ENCODE data around the gene TNS1. TPM values are rescaled to one million over a fixed set of nuclear protein-coding genes. Genes with fewer than 3 reads are reported as not detected.

Gene TNS1
- total RNA-seq, 6 experiments from 2014 or later = 113 to 139 (median 126) TPM

DNA sequence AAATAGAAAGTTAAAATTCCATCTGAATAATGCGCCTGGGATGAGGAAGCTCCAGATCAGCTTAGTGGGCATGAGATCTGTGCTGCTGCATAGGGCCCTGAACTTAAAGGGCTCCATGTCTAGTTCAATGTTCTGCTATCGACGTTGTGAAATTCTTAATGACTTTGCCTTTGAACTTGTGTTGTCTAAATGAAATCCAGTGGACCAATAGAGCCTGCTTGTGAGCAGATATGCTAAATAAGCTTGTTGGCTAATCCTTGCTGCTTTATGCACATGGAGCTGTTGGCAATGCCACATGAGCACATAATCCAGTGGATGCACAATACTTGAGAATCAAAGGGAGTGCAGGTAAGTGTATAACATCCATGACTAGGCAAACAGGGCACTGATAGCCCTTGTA lies 228.6 kb downstream of the TNS1 start:
- Mint-ChIP-seq H3K27ac (no peak overlapping the region), H3K4me1 (ENCODE audit: low read depth) (peaks cover 7% of the 10 kb centered on the region), H3K4me3 (no peak overlapping the region), H3K9me3 (no peaks in the 10 kb centered on the region), H3K36me3 (ENCODE audit: low read depth) (peaks cover 17% of the 10 kb centered on the region), H3K27me3 (ENCODE audit: insufficient read depth) (peaks cover 1% of the 10 kb centered on the region; the same call in 1 of the 2 replicates)
- TF ChIP-seq, protein P1, sequence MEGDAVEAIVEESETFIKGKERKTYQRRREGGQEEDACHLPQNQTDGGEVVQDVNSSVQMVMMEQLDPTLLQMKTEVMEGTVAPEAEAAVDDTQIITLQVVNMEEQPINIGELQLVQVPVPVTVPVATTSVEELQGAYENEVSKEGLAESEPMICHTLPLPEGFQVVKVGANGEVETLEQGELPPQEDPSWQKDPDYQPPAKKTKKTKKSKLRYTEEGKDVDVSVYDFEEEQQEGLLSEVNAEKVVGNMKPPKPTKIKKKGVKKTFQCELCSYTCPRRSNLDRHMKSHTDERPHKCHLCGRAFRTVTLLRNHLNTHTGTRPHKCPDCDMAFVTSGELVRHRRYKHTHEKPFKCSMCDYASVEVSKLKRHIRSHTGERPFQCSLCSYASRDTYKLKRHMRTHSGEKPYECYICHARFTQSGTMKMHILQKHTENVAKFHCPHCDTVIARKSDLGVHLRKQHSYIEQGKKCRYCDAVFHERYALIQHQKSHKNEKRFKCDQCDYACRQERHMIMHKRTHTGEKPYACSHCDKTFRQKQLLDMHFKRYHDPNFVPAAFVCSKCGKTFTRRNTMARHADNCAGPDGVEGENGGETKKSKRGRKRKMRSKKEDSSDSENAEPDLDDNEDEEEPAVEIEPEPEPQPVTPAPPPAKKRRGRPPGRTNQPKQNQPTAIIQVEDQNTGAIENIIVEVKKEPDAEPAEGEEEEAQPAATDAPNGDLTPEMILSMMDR (IDR thresholded peaks at IDR 0.05) = no peak
- no peak for DNase-seq

DNA sequence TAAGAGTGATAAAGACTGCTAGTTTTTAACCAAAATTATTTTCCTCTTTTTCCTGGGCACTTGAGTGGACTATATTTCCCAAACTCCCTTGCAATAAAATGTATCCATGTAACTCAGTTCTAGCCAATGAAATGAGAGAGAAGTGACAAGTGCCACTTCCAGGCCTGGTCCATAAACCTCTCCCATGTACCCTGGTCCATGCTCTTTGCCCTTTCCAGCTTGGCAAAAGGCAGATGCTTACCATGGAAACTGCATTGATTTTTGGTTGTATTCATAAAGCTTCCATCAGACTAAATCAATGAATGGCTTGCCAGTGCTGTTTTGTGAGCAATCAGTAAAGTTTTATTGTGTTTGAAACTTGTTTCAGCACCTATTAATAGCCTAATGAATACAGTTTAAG lies 229.3 kb downstream of the TNS1 start:
- TF ChIP-seq, protein P1 (IDR thresholded peaks at IDR 0.05) = no peak
- DNase-seq = no peak
- no peak overlapping the region for H3K4me3 Mint-ChIP-seq
- H3K9me3 Mint-ChIP-seq = no peaks in the 10 kb centered on the region
- H3K4me1 Mint-ChIP-seq (ENCODE audit: low read depth) = peaks cover 7% of the 10 kb centered on the region
- peaks cover 17% of the 10 kb centered on the region for H3K36me3 Mint-ChIP-seq (ENCODE audit: low read depth)
- H3K27me3 Mint-ChIP-seq (ENCODE audit: insufficient read depth) = peaks cover 1% of the 10 kb centered on the region; the same call in 1 of the 2 replicates
- no peak overlapping the region for H3K27ac Mint-ChIP-seq

DNA sequence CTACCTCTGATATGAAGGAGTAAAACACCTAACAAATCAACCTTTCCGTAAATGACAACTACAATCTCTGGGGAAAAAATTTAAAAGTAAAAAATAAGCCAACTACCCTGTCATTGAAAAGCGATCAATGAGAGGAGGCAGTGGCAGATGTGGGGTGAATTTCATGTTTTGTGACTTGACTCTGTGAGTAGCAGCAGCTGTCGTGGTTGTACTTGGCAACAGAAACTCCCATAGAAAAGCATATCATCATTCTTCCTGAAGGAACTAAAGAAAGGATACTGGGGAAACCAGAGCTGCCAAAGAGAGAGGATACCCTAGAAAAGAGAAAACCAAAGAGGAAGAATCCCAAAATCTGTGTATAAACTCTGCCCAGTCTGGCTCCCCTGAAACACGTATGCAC lies 236.4 kb downstream of the TNS1 start:
- Mint-ChIP-seq H3K9me3 (peaks cover 20% of the 10 kb centered on the region), H3K4me3 (no peak overlapping the region), H3K36me3 (ENCODE audit: low read depth) (peaks cover 35% of the 10 kb centered on the region), H3K4me1 (ENCODE audit: low read depth) (no peaks in the 10 kb centered on the region), H3K27ac (no peak overlapping the region), H3K27me3 (ENCODE audit: insufficient read depth) (peaks cover 1% of the 10 kb centered on the region)
- TF ChIP-seq, protein P1 (IDR thresholded peaks at IDR 0.05) = no peak
- DNase-seq = no peak

DNA sequence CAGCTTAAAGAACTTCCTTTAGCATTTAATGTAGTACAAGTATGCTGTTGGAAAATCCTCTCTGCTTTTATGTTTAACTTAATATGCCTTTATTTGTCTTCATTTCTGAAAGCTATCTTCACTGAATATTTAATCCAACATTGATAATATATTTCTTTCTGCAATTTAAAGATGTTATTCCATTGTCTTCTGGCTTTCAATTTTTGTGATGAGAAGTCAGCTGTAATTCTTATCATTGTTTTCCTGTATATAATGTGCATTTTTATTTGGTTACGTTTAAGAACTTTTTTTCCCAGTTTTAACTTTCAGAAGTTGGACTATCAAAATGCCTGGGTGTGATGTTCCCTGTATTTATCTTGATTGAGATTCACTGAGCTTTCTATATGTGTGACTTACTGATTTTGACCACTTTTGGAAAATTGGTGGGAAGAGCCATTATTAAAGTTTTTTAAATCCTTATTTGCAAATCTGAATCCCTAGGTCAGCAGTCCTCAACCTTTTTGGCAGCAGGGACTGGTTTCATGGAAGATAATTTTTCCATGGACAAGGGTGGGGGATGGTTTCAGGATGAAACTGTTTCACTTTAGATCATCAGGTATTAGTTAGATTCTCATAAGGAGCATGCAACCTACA lies 241.0 kb downstream of the TNS1 start:
- peaks cover 44% of the 10 kb centered on the region for H3K36me3 Mint-ChIP-seq (ENCODE audit: low read depth)
- H3K27ac Mint-ChIP-seq = no peak overlapping the region
- no peaks in the 10 kb centered on the region for H3K4me1 Mint-ChIP-seq (ENCODE audit: low read depth)

DNA sequence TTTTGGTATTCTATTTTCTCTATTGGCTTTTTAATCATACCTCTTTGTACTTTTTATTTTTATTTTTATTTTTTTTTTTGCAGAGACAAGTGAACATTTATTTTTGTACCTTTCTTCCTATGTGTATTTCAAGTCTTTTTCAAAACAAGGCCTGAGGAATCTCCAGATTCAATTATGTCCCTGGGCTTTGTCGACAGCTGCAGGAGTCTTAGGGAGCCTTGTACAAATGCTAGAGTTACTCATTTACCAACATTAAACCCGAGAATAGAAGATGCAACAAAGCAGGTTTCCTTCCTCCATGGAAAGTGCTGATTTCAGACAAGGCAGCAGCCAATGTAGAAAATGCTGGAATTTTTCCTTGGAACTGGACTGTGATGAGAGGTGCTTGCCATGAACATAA lies 242.8 kb downstream of the TNS1 start:
- Mint-ChIP-seq H3K4me1 (ENCODE audit: low read depth) (no peaks in the 10 kb centered on the region), H3K27ac (no peak overlapping the region), H3K27me3 (ENCODE audit: insufficient read depth) (no peaks in the 10 kb centered on the region; the same call in 1 of the 2 replicates), H3K36me3 (ENCODE audit: low read depth) (peaks cover 35% of the 10 kb centered on the region), H3K9me3 (peaks cover 20% of the 10 kb centered on the region), H3K4me3 (no peak overlapping the region)
- DNase-seq = no peak
- TF ChIP-seq, protein P1 (IDR thresholded peaks at IDR 0.05) = no peak

More for the DNA sequence above, 241.0 kb downstream of the TNS1 start:
- Mint-ChIP-seq H3K9me3 (peaks cover 20% of the 10 kb centered on the region), H3K4me3 (no peak overlapping the region), H3K27me3 (ENCODE audit: insufficient read depth) (no peaks in the 10 kb centered on the region; the same call in 1 of the 2 replicates)
- no peak for DNase-seq
- TF ChIP-seq, protein P1 (IDR thresholded peaks at IDR 0.05) = no peak

Measured in HFFc6 (cell line).